SK-N-SH treated with all-trans-retinoic acid at 6 μM for 48 hours (cell line): ENCODE results near the gene SNX11.

Experiments used
- ARNTL ChIP-seq: fragments of 450-650 bp; formaldehyde crosslinking; IDR thresholded peaks from 2 replicates; pipeline ENCODE4 v1.5.0; 2020; ENCODE audit warnings: low read depth, mild to moderate bottlenecking, moderate library complexity, borderline replicate concordance
- BACH2 ChIP-seq: fragments of 250-450 bp; sonication (Bioruptor Pico); IDR thresholded peaks from 2 replicates; pipeline ENCODE4 v1.9.0; 2021; ENCODE audit warnings: mild to moderate bottlenecking, borderline replicate concordance
- CSDC2 ChIP-seq: fragments of 250-450 bp; sonication (Bioruptor Pico); IDR thresholded peaks from 2 replicates; pipeline ENCODE4 v1.5.0; 2020; ENCODE audit warnings: mild to moderate bottlenecking, moderate library complexity
- CSRNP3 ChIP-seq: fragments of 250-450 bp; sonication (Bioruptor Pico); IDR thresholded peaks from 2 replicates; pipeline ENCODE4 v1.5.1; 2021; ENCODE audit warnings: mild to moderate bottlenecking, moderate library complexity
- ESRRG ChIP-seq: fragments of 250-450 bp; sonication (Bioruptor Pico); IDR thresholded peaks from 2 replicates; pipeline ENCODE4 v1.6.1; 2021; ENCODE audit warnings: mild to moderate bottlenecking
- POU6F1 ChIP-seq: fragments of 250-450 bp; sonication (Bioruptor Pico); IDR thresholded peaks from 2 replicates; pipeline ENCODE4 v1.8.0; 2021; ENCODE audit warnings: low read depth, mild to moderate bottlenecking, moderate library complexity, borderline replicate concordance
- RARB ChIP-seq: fragments of 250-450 bp; sonication (Bioruptor Pico); IDR thresholded peaks from 2 replicates; pipeline ENCODE4 v1.8.0; 2021; ENCODE audit warnings: mild to moderate bottlenecking, moderate library complexity
- SNAI2 ChIP-seq: fragments of 250-450 bp; sonication (Bioruptor Pico); IDR thresholded peaks from 2 replicates; pipeline ENCODE4 v1.5.0; 2020; ENCODE audit warnings: mild to moderate bottlenecking, moderate library complexity
- TOX ChIP-seq: fragments of 250-450 bp; sonication (Bioruptor Pico); IDR thresholded peaks from 2 replicates; pipeline ENCODE4 v1.8.0; 2021; ENCODE audit warnings: mild to moderate bottlenecking, moderate library complexity, borderline replicate concordance
- ZFP3 ChIP-seq: fragments of 250-450 bp; sonication (Bioruptor Pico); IDR thresholded peaks from 2 replicates; pipeline ENCODE4 v1.5.0; 2020; ENCODE audit warnings: mild to moderate bottlenecking, moderate library complexity
- ZFP30 ChIP-seq: fragments of 450-650 bp; formaldehyde crosslinking; IDR thresholded peaks from 2 replicates; pipeline ENCODE4 v1.5.0; 2022; ENCODE audit warnings: mild to moderate bottlenecking, moderate library complexity
- ZNF565 ChIP-seq: fragments of 450-650 bp; formaldehyde crosslinking; conservative IDR thresholded peaks from 2 replicates; pipeline ENCODE4 v1.5.0; 2020; ENCODE audit warnings: low read depth, mild to moderate bottlenecking, moderate library complexity
- TF ChIP-seq, protein P1 (sequence below): fragments of 250-450 bp; sonication (Bioruptor Pico); IDR thresholded peaks from 2 replicates; pipeline ENCODE4 v1.8.0; 2020; ENCODE audit warnings: mild to moderate bottlenecking, moderate library complexity, borderline replicate concordance
- TF ChIP-seq, protein P2 (sequence below): fragments of 250-450 bp; sonication (Bioruptor Pico); IDR thresholded peaks from 2 replicates; pipeline ENCODE4 v1.5.0; 2020; ENCODE audit warnings: mild to moderate bottlenecking, moderate library complexity

DNA sequence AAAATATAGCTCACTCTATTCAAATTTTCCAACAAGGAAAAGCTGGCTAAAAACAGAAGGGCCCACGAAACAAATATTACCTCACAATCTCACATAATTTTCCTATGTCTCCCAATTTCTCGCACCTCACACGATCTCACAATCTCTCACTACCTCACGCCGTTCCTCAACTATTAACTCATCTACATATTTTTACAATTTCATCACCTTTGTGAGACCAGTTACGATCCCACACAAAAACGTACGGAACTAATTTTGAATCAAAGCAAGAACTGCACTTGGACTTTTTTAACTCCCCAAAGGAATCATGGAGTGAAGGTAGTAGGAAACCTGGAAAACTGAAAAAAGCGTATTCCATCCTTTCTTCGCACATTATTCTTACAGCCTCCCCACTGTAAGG, 7.4 kb upstream of the SNX11 start:
- TF ChIP-seq, protein P1, sequence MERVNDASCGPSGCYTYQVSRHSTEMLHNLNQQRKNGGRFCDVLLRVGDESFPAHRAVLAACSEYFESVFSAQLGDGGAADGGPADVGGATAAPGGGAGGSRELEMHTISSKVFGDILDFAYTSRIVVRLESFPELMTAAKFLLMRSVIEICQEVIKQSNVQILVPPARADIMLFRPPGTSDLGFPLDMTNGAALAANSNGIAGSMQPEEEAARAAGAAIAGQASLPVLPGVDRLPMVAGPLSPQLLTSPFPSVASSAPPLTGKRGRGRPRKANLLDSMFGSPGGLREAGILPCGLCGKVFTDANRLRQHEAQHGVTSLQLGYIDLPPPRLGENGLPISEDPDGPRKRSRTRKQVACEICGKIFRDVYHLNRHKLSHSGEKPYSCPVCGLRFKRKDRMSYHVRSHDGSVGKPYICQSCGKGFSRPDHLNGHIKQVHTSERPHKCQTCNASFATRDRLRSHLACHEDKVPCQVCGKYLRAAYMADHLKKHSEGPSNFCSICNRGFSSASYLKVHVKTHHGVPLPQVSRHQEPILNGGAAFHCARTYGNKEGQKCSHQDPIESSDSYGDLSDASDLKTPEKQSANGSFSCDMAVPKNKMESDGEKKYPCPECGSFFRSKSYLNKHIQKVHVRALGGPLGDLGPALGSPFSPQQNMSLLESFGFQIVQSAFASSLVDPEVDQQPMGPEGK (CRISPR knock-in tag) = no peak
- TF ChIP-seq SNAI2 (no peak), TOX (CRISPR knock-in tag) (no peak), BACH2 (CRISPR knock-in tag) (no peak), ZFP3 (CRISPR knock-in tag) (no peak), ESRRG (CRISPR knock-in tag) (no peak), ZNF565 (CRISPR knock-in tag) (no peak), RARB (CRISPR knock-in tag) (no peak), ZFP30 (no peak), CSDC2 (CRISPR knock-in tag) (no peak), ARNTL (CRISPR knock-in tag) (no peak), POU6F1 (CRISPR knock-in tag) (no peak), CSRNP3 (CRISPR knock-in tag) (no peak)
- TF ChIP-seq, protein P2, sequence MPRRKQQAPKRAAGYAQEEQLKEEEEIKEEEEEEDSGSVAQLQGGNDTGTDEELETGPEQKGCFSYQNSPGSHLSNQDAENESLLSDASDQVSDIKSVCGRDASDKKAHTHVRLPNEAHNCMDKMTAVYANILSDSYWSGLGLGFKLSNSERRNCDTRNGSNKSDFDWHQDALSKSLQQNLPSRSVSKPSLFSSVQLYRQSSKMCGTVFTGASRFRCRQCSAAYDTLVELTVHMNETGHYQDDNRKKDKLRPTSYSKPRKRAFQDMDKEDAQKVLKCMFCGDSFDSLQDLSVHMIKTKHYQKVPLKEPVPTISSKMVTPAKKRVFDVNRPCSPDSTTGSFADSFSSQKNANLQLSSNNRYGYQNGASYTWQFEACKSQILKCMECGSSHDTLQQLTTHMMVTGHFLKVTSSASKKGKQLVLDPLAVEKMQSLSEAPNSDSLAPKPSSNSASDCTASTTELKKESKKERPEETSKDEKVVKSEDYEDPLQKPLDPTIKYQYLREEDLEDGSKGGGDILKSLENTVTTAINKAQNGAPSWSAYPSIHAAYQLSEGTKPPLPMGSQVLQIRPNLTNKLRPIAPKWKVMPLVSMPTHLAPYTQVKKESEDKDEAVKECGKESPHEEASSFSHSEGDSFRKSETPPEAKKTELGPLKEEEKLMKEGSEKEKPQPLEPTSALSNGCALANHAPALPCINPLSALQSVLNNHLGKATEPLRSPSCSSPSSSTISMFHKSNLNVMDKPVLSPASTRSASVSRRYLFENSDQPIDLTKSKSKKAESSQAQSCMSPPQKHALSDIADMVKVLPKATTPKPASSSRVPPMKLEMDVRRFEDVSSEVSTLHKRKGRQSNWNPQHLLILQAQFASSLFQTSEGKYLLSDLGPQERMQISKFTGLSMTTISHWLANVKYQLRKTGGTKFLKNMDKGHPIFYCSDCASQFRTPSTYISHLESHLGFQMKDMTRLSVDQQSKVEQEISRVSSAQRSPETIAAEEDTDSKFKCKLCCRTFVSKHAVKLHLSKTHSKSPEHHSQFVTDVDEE (CRISPR knock-in tag) = no peak
